ENCODE data around the gene DCTN2.

- TF ChIP-seq CTCF (IDR thresholded peaks at IDR 0.05; ENCODE audit: insufficient read depth, low read depth, low read length) (no peak), EZH2 (IDR thresholded peaks at IDR 0.05; ENCODE audit: insufficient read depth, low read length) (no peak)
Measured at GRCh38 chr12:57590479-57590863, 43.5 kb upstream of the DCTN2 start.

Data from astrocyte (in vitro differentiated cells and primary cell).